Activated CD8-positive, alpha-beta T cell treated with anti-CD3 and anti-CD28 coated beads for 36 hours (primary cell): ENCODE measurements around the gene LRRC4B. TPM values are rescaled to one million over a fixed set of nuclear protein-coding genes. Genes with fewer than 3 reads are reported as not detected.

ENCODE experiments used
- ATAC-seq: fragments of 200-7000 bp; cut with Tn5 transposase; one replicate; pipeline ENCODE4 v1.10.0; 2021; ENCODE audit warnings: mild to moderate bottlenecking, moderate library complexity
- CTCF ChIA-PET: fragments of 350-600 bp; sonication (Branson Sonifier 250); formaldehyde crosslinking; loops from one replicate; lab custom pipeline; 2021; ENCODE audit warnings: antibody characterized with exemption; lab: Charles Lee
- POLR2A ChIA-PET: fragments of 350-600 bp; sonication (Branson Sonifier 250); formaldehyde crosslinking; loops from one replicate; lab custom pipeline; 2021; ENCODE audit warnings: antibody characterized with exemption; lab: Charles Lee
- DNase-seq: peaks from one replicate; pipeline ENCODE4 v3.0.0-alpha.2; 2020
- H3K27ac Mint-ChIP-seq: one replicate; pipeline ENCODE4 v1.8.0; 2021; ENCODE audit warnings: mild to moderate bottlenecking, mixed read lengths
- H3K27me3 Mint-ChIP-seq: one replicate; pipeline ENCODE4 v1.8.0; 2021; ENCODE audit warnings: mixed read lengths
- H3K36me3 Mint-ChIP-seq: one replicate; pipeline ENCODE4 v1.8.0; 2021; ENCODE audit warnings: low read depth, mixed read lengths
- H3K4me1 Mint-ChIP-seq: one replicate; pipeline ENCODE4 v1.8.0; 2021; ENCODE audit warnings: low read depth, mixed read lengths
- H3K4me3 Mint-ChIP-seq: one replicate; pipeline ENCODE4 v1.8.0; 2021; ENCODE audit warnings: mild to moderate bottlenecking, moderate library complexity, mixed read lengths
- H3K9me3 Mint-ChIP-seq: one replicate; pipeline ENCODE4 v1.8.0; 2021; ENCODE audit warnings: mixed read lengths
- intact Hi-C: fragments of 100-400 bp; cut with micrococcal nuclease; formaldehyde crosslinking; loops from one replicate; pipeline ENCODE4 v1.10.0; 2022
- total RNA-seq, 2 experiments: library from RNA; stranded (reverse); gene quantifications; one replicate each; pipeline ENCODE4 v1.2.3, GENCODE V29; 2021
- TF ChIP-seq, protein P1 (sequence below): fragments of 200-600 bp; IDR thresholded peaks from one replicate; pipeline ENCODE4 v1.8.0; 2022; ENCODE audit warnings: antibody characterized with exemption, mild to moderate bottlenecking

Gene LRRC4B
- total RNA-seq, 2 experiments from 2014 or later: not detected

- Mint-ChIP-seq H3K36me3 (no peaks in the 10 kb centered on the region), H3K4me3 (no peak overlapping the region), H3K27me3 (peaks cover 39% of the 10 kb centered on the region), H3K9me3 (no peaks in the 10 kb centered on the region), H3K4me1 (peaks cover 16% of the 10 kb centered on the region), H3K27ac (no peak overlapping the region)
- DNase-seq (no peak), ATAC-seq (no peak)
- ChIA-PET CTCF (interaction anchor here (2.0 kb wide), 1 partner anchor 7 kb away, joined by 8 read pairs; no protein-coding TSS in a partner anchor), POLR2A (no interaction called here)
- intact Hi-C loops: no loop called here
- TF ChIP-seq, protein P1, sequence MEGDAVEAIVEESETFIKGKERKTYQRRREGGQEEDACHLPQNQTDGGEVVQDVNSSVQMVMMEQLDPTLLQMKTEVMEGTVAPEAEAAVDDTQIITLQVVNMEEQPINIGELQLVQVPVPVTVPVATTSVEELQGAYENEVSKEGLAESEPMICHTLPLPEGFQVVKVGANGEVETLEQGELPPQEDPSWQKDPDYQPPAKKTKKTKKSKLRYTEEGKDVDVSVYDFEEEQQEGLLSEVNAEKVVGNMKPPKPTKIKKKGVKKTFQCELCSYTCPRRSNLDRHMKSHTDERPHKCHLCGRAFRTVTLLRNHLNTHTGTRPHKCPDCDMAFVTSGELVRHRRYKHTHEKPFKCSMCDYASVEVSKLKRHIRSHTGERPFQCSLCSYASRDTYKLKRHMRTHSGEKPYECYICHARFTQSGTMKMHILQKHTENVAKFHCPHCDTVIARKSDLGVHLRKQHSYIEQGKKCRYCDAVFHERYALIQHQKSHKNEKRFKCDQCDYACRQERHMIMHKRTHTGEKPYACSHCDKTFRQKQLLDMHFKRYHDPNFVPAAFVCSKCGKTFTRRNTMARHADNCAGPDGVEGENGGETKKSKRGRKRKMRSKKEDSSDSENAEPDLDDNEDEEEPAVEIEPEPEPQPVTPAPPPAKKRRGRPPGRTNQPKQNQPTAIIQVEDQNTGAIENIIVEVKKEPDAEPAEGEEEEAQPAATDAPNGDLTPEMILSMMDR: no peak
Measured at GRCh38 chr19:50563597-50563996, 4.6 kb downstream of the LRRC4B start.

- DNase-seq (no peak), ATAC-seq (no peak)
- H3K4me3 Mint-ChIP-seq: no peak overlapping the region
- no peak overlapping the region for H3K27ac Mint-ChIP-seq
- peaks cover 43% of the 10 kb centered on the region for H3K27me3 Mint-ChIP-seq
- H3K9me3 Mint-ChIP-seq: no peaks in the 10 kb centered on the region
- TF ChIP-seq, protein P1: no peak
- POLR2A ChIA-PET: no interaction called here
- peaks cover 16% of the 10 kb centered on the region for H3K4me1 Mint-ChIP-seq
- CTCF ChIA-PET: no interaction called here
- no peaks in the 10 kb centered on the region for H3K36me3 Mint-ChIP-seq
- intact Hi-C loops: no loop called here
Measured at GRCh38 chr19:50562996-50563395, 5.2 kb downstream of the LRRC4B start.

DNA sequence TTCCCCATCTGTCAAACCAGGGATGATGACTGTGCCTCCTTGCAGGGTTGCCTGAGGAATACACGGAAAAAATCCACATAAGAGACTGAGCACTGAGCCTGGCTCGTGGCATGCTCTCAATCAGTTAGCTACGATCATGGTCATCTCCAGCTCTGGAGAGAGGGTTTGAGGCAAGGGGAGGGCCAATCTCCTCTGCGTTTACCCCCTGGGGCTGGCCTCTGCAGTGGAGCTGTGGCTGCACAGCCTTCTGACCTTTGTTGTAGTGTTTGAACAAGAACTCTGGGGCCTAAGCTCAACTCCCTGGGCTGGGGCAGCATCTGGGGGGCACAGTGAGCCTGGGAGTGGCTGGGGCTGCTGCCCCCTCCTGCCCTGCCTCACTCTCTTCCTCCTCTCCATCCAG lies 5.9 kb downstream of the LRRC4B start:
- Mint-ChIP-seq H3K27ac (no peak overlapping the region), H3K36me3 (no peaks in the 10 kb centered on the region), H3K4me3 (no peak overlapping the region), H3K27me3 (peaks cover 46% of the 10 kb centered on the region), H3K9me3 (no peaks in the 10 kb centered on the region), H3K4me1 (peaks cover 16% of the 10 kb centered on the region)
- TF ChIP-seq, protein P1: no peak
- CTCF ChIA-PET: no interaction called here
- ATAC-seq (no peak), DNase-seq (no peak)
- POLR2A ChIA-PET: no interaction called here
- intact Hi-C loops: no loop called here

- intact Hi-C loops: no loop called here
- Mint-ChIP-seq H3K27me3 (peaks cover 44% of the 10 kb centered on the region), H3K9me3 (no peaks in the 10 kb centered on the region), H3K4me3 (no peak overlapping the region), H3K27ac (no peak overlapping the region), H3K36me3 (no peaks in the 10 kb centered on the region), H3K4me1 (peaks cover 4% of the 10 kb centered on the region)
- ChIA-PET CTCF (interaction anchor here (0.5 to 1.1 kb wide), 2 partner anchors 34 to 224 kb away, joined by 3 read pairs; no protein-coding TSS in a partner anchor), POLR2A (interaction anchor here (0.8 kb wide), 1 partner anchor 261 kb away, joined by 4 read pairs; no protein-coding TSS in a partner anchor)
- TF ChIP-seq, protein P1: no peak
- DNase-seq (no peak), ATAC-seq (no peak)
Measured at GRCh38 chr19:50559636-50560035, 8.6 kb downstream of the LRRC4B start.

DNA sequence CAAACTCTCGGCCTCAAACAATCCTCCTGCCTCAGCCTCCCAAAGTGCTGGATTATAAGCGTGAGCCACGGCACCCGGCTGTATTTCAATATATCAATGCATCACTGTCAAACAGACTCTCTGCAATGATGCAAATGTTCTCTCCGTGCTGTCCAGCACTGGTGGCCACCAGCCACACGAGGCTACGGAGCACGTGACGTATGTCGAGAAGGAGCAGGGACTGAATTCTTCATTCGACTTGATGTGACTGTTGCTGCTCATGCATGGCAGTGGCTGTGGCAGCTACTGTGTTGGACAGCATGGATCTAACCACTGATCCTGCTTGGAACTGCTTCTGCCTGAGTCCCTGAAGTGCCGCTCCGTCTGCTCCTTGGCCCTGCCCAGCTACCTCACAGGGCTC lies 9.8 kb downstream of the LRRC4B start:
- Mint-ChIP-seq H3K9me3 (no peaks in the 10 kb centered on the region), H3K27ac (no peak overlapping the region), H3K4me1 (peaks cover 4% of the 10 kb centered on the region), H3K36me3 (no peaks in the 10 kb centered on the region), H3K27me3 (peaks cover 40% of the 10 kb centered on the region), H3K4me3 (no peak overlapping the region)
- DNase-seq: no peak
- ChIA-PET CTCF (interaction anchor here (4.9 kb wide), 1 partner anchor 20 kb away, joined by 60 read pairs; no protein-coding TSS in a partner anchor), POLR2A (no interaction called here)
- intact Hi-C loops: no loop called here
- TF ChIP-seq, protein P1: no peak
- no peak for ATAC-seq
